ENCODE measurements around the gene MICOS13.
A peak's percentile ranks its signal among the peaks of the same experiment; 100 is the strongest.

The MICOS13 gene

GRCh38 chr19:5694167-5694955, 14.0 kb upstream of the MICOS13 start (continued):
- TF ChIP-seq ZBTB44 (tag by site-specific recombination; IDR thresholded peaks at IDR 0.05): no peak
- TF ChIP-seq BCL11B (tag by site-specific recombination; IDR thresholded peaks at IDR 0.05; ENCODE audit: low read depth): peak; percentile 56; the same call in 1 of the 2 replicates
- no peak for TF ChIP-seq ZNF133 (tag by site-specific recombination; IDR thresholded peaks at IDR 0.05)
- TF ChIP-seq ZNF140 (tag by site-specific recombination; IDR thresholded peaks at IDR 0.05): no peak
- TF ChIP-seq FEZF1 (tag by site-specific recombination; IDR thresholded peaks at IDR 0.05): no peak
- TF ChIP-seq ZNF518A (tag by site-specific recombination; conservative IDR thresholded peaks at IDR 0.05; ENCODE audit: low read depth): no peak
- no peak for TF ChIP-seq ZNF560 (tag by site-specific recombination; IDR thresholded peaks at IDR 0.05; ENCODE audit: borderline replicate concordance)
- TF ChIP-seq ZNF362 (tag by site-specific recombination; IDR thresholded peaks at IDR 0.05): no peak

- Histone ChIP-seq H3K36me3 (ENCODE audit: control insufficient read depth in 2 of 2, insufficient read depth in 1 of 2, low read length in 2 of 2) (peaks cover 5 to 74% of the 10 kb centered on the region in 2 experiments; a peak in 2 of 3 replicates), H3K9me3 (ENCODE audit: control insufficient read depth, insufficient read depth, low read depth, low read length) (no peaks in the 10 kb centered on the region), H3K4me3 (ENCODE audit: low read depth, low read length) (no peak overlapping the region), H3K27ac (ENCODE audit: extremely low read depth, low read depth, low read length) (peak overlapping the region; percentile 100), H3K4me1 (ENCODE audit: control insufficient read depth, insufficient read depth, low read length) (no peaks in the 10 kb centered on the region; the same call in 1 of the 2 replicates)
- POLR2A ChIA-PET: interaction anchor here (0.5 to 1.5 kb wide), 3 partner anchors 10 to 101 kb away, joined by 3 to 6 read pairs (median 3); no protein-coding TSS in a partner anchor
- CTCF ChIA-PET: interaction anchor here (1.1 kb wide), 1 partner anchor 16 kb away, joined by 3 read pairs; no protein-coding TSS in a partner anchor
- TF ChIP-seq ZNF830 (tag by site-specific recombination; IDR thresholded peaks at IDR 0.05; ENCODE audit: low read depth) (no peak), BCL6B (tag by site-specific recombination; IDR thresholded peaks at IDR 0.05) (no peak), YY2 (tag by site-specific recombination; IDR thresholded peaks at IDR 0.05) (no peak), ZSCAN30 (tag by site-specific recombination; IDR thresholded peaks at IDR 0.05) (no peak), ZNF610 (tag by site-specific recombination; IDR thresholded peaks at IDR 0.05; ENCODE audit: borderline replicate concordance) (no peak), ZNF121 (tag by site-specific recombination; IDR thresholded peaks at IDR 0.05) (no peak), ZFP41 (tag by site-specific recombination; IDR thresholded peaks at IDR 0.05; ENCODE audit: borderline replicate concordance) (no peak), ZNF266 (tag by site-specific recombination; IDR thresholded peaks at IDR 0.05; ENCODE audit: low read depth) (no peak), KLF8 (tag by site-specific recombination; IDR thresholded peaks at IDR 0.05) (peak; percentile 70; the same call in 1 of the 2 replicates), ZNF394 (tag by site-specific recombination; IDR thresholded peaks at IDR 0.05; ENCODE audit: borderline replicate concordance) (no peak), GFI1B (tag by site-specific recombination; IDR thresholded peaks at IDR 0.05) (no peak), ZNF202 (tag by site-specific recombination; IDR thresholded peaks at IDR 0.05; ENCODE audit: borderline replicate concordance) (no peak), EGR2 (tag by site-specific recombination; IDR thresholded peaks at IDR 0.05; ENCODE audit: low read depth) (peak; percentile 83)
Observed at GRCh38 chr19:5693195-5694166, 13.2 kb upstream of the MICOS13 start.

Data from HEK293 (cell line).